HG03442 (cell line): Measurements from ENCODE around the gene MAD1L1.
"Not testable (repeated sequence)": the region's sequence is repeated elsewhere in the genome, so short reads cannot be mapped to it uniquely, and the experiment has no call there.

ENCODE experiments used
- ATAC-seq: cut with Tn5 transposase; IDR thresholded peaks from one replicate; pipeline ENCODE4 v1.9.1; 2021; ENCODE audit warnings: mild to moderate bottlenecking, moderate library complexity; ENCODE audit not compliant: unreplicated experiment

The MAD1L1 gene

DNA sequence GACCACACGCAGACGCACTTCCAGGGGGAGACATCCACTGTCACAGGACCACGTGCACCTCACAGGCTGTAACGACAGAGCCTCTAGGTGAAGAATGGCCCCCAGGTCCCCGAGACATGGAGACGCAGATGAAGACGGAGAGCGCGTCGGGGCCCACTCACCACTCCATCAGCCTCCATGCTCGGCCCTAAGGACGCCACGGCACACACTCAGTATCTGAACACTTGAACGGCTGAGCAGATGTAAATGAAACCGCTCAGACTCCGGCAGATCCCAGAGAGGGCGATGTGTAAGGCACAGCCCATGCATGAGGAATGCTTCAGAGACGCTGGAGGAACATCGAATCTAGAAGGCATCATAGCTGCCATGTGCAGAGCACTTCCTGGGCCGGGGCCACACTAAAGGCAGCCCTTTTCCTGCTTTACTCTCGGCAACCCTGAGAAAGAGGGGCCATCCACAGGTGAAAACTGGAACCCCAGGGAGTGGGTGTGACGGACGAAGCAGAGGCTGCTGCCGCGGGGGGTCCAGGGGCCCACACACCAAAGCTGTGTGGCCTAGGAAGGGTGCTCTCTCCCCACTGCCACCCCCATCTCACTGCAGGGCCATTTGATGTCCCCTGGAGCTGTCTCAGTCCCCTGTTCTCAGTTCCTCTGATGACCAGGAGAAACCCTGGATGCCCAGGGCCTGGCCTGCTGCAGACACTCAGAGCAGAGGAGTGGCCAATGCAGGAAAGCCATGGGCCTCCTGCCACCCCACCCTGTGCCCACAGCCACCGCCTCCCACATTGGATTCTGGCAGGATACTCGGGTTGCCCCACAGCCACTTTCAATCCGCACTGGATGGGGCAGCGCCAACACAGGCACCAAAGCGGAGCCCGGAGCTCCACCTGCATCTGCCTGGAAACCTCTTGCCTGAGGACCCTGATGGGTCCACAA, 253.8 kb downstream of the MAD1L1 start:
- ATAC-seq, result no peak

DNA sequence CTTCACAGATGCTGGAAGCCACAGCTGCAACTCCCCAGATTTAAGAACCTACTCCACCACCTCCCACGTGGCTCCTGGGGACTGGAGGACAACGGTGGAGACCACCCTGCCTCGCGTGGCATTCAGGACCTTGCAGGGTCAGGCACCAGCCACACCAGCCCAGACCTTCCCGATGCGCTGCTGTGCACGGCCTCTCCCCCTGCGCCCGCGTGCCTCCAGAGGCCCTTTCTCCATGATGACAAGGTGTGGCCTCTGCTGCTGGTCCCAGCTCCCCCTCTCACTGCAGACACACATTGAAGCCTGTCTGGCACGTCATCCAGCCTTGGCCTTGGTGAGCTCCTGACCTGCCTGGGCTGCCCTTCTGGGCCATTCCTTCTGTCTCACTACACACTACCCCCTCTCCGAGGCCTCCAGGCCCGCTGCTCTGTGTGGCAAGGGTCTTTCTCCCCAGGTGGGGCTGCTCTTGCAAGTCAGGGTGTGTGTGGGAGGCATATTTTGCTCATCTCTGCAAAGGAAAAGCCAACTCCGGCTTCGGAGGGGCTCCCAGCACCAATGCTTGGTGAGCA, 254.8 kb downstream of the MAD1L1 start:
- ATAC-seq, result no peak

DNA sequence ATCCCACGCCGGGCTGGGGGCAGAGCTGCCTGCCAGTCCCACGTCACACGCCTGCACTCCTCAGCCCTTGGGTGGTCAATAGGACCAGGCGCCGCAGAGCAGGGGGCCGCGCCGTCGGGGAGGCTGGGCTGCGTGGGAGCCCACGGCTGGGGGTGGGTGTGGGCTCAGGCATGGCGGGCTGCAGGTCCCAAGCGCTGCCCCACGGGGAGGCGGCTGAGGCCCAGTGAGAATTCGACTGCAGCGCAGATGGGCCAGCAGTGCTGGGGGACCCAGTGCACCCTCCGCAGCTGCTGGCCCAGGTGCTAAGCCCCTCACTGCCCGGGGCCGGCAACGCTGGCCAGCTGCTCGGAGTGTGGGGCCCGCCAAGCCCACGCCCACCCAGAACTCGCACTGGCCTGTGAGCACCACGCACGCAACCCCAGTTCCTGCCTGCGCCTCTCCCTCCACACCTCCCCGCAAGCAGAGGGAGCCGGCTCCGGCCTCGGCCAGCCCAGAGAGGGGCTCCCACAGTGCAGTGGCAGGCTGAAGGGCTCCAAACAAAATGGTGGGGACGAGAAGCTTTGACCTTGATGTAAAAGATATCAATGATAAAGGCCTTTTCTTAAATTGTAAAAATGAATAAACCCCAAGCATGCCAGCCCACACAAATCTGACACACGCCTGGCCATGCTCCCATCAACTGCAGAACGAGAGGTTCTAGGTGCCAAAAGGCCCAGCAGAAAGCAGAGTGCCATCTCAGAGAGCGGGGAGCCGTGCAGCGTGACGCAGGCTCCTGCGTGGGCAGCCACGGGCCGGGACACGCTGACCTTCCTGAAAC, 255.5 kb downstream of the MAD1L1 start:
- ATAC-seq, result no peak

DNA sequence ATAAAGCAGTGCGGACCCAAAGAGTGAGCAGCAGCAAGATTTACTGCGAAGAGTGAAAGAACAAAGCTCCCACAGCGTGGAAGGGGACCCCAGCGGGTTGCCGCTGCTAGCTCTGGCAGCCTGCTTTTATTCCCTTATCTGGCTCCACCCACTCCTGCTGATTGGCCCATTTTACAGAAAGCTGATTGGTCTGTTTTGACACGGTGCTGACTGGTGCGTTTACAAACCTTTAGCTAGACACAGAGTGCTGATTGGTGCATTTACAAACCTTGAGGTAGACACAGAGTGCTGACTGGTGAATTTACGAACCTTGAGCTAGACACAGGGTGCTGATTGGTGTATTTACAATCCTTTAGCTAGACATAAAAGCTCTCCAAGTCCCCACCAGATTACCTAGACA, 256.2 kb downstream of the MAD1L1 start:
- ATAC-seq, result not testable (repeated sequence)

DNA sequence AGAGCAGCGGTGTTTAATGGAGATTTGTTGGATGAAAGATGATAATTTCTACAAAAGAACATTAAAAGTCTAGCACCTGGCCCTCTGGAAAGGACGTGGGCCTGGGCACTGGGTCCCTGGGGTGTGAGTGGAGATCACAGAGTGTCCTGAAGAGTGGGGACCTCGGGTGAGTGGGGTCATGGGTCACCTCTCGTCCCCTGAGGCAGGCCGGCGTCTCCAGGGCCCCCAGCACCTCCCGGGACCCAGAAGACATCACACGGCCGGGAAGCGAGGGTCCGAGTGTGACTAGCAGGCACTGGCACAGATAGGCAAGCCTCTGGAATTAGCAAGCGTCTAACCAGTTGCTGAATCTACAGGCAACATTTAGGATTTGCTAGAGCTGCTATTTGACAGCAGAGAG, 257.2 kb downstream of the MAD1L1 start:
- ATAC-seq, result no peak

DNA sequence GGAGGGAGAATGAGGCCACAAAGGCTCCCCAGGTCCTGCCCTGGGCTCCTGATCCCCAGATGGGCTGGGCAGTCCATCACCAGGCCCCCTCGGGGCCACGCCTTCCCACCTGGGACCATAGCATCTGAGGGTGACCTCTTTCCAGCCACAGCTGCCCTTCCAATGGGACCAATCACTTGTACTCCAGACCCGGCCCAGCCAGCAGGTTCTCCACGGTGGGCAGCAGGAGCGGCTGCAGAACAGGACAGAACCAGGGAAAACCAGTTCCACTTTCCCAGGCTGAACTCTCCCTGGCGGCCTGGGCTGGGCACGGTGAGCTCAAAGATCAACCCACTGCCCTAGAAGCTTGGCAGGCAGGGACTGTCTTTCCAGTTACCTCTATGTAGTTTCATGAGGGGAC, 257.6 kb downstream of the MAD1L1 start:
- ATAC-seq, result no peak

DNA sequence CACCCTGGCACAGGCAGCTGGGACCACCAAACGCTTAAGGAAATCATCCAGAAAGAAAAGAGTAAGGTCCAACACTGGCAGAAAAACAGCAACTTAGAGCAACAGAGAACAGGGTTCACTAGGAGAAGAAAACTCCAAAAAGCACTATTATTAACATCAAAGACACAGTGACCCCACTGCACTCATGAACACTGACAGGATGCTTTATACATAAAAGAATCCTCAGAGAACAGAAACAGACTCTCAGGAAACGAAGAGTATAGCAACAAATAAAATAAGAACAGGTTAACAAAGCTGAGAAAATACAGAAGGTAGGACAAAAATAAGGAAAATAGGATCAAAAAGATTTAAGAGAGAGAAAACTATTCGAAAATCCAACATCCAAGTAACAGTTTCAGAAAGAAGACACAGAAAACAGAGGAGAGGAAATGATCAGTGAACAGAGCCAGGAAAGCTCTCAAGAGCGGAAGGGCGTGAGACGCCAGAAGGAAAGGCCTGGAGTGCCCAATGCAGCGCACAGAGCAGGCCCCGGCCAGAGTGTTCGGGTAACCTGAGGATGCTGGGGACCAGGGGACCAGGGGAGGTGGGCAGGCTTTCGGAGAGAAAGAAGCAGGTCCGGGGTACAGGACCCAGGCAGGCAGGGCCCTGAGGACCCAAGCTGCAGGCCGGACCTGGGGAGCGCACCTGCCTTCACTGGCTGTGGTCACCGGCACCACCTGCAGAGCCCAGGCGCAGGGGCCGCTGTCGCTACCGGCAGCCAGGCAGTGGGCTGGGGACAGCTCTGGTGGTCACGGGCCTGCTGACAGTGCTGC, 258.2 kb downstream of the MAD1L1 start:
- ATAC-seq, result no peak

DNA sequence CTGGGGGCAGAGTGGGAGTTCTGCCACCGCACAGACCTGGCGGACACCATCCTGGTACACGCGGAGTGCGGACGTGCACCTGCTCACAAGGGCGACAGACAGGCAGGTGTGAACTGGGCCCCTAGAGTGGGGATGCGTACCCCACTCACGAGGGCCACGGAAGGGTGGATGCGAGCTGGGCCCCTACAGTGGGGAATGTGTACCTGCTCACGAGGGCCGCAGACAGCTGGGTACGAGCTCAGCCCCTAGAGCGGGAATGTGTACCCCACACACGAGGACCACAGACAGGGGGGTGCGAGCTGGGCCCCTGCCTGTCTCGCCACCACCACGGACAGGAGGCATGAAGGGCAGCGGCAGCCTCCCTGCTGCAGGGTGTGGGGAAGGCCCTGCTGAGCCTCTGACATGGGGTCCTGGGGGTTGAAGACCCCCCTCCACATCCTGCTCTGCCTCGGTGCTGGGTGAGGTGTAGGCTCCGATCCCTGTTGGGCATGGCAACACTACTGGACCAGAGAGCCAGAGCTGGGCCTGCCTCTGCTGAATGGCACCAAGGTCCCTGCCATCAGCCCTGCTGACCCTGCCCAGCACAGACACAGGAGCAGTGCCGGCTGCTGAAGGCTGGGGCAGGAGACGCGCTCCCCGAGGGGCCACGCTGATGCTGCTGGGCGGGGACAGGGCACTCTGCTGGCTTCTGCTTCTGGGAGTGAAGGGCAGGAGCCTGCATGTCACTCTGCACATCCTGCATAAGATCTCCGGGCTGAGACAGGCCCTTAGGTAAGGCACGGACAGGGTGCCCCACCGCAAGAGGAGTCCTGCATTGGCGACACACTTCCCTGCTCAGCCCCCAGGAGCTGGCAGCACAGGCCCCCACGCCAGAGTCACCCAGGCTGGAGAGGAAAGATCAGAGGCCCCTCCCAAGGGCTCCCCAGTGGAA, 259.2 kb downstream of the MAD1L1 start:
- no peak for ATAC-seq

DNA sequence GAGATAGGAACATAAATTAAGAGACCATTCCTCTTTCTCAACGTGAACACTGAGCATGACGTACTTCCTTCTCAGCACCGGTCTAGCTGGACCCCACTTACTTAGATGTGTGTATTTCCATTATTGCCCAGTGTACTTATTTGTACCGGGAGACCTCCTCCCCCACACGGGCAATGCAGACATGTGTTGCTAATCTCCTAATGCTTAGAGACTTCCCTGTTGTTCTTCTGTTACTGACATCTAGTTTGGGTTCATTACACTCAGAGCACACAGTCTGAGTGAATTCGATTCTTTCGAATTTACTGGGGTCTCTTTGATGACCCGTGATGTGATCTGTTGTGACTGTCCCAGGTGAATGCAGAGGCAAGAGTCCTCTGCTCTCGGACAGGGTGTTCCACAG, 260.0 kb downstream of the MAD1L1 start:
- ATAC-seq, result no peak

DNA sequence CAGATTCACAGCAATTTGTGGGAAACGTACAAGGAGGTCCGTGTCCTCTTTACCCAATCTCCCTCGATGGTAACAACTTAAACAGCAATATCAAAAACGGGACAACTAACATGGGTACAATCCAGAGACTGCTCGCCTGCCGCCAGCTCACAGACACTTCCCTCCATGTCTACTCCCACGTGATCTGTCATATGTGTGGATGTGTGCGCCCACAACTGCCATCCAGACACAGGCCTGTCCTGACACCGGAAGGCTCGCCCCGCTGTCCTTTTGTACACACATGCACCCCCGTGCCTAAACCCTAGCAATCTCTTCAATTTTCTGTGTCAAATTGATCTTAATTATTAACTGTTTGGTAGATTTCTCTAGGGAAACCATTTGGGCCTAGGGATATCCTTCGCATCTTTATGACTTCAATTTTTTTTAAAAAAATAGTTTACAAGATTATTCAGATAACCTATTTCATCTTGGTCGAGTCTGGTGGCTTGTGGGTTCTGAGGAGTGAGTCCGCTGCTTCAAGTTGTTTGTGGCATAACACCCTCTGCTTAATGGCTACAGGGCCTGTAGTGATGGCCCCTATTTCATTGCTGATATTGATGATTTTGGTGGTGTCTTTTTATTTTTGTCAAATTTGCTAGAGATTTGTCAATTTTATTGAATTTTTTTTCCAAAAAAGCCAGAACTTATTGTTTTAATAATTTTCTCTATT, 260.6 kb downstream of the MAD1L1 start:
- ATAC-seq, result no peak

DNA sequence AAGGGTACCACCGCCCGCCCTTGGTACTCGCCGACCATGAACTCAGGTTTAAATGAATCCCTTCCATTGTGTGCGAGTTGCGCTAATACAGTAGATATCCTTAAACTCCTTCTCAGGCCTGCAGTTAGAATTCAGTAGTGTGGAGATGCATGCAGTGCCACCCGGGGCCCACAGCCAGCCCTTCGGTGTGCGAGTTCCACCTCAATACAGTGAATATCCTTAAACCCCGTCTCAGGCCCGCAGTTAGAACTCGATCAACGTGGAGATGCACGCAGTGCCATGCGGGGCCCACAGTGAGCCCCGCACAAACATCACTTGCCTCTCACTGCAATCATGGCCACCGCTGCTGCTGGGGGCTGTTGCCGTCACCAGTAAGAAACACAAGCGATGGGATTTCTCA, 261.9 kb downstream of the MAD1L1 start:
- ATAC-seq, result no peak

DNA sequence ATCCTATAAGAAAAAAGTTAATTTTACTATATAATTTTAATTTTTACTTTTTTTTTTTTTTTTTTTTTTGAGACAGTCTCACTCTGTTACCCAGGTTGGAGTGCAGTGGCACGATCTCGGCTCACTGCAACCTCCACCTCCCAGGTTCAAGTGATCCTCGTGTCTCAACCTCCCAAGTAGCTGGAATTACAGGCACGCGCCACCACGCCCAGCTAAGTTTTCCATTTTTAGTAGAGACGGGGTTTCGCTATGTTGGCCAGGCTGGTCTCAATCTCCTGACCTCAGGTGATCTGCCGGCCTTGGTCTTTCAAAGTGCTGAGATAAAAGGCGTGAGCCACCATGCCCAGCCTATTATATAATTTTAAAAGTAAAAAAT, 262.5 kb downstream of the MAD1L1 start:
- ATAC-seq, result not testable (repeated sequence)

DNA sequence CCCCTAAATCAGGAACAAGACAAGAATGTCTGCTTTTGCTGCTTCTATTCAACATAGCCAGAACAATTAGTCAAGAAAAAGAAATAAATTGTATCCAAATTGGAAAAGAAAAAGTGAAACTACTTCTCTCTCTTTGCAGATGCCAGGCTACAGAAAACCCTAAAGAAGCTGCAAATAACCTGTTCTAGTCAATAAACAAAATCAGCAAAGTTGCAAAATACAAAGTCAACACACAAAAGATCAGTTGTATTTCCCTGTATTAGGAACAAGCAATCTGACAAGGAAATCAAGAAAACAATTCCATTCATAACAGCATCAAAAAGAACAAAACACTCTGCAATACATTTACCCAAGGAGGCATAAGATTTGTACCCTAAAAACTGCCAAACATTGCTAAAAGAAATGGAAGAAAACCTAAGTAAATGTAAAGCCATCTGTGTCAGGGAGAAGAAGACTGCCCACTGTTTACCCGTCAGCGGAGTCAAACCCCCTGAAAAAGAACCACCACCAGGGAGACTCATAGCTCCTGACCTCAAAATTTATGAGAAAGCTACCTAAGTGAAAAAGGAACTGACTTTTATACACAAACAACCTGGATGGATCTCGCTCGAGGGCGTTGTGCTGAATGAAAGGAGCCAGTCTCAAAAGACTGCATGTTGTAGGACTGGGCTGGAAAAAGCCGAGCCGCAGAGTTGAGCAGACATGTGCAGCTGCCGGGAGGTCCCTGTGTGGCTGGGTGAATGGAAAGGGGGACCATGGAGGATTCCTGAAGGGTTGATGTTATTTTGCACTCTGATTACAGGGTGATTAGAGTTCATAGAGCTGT, 263.1 kb downstream of the MAD1L1 start:
- ATAC-seq, result no peak

DNA sequence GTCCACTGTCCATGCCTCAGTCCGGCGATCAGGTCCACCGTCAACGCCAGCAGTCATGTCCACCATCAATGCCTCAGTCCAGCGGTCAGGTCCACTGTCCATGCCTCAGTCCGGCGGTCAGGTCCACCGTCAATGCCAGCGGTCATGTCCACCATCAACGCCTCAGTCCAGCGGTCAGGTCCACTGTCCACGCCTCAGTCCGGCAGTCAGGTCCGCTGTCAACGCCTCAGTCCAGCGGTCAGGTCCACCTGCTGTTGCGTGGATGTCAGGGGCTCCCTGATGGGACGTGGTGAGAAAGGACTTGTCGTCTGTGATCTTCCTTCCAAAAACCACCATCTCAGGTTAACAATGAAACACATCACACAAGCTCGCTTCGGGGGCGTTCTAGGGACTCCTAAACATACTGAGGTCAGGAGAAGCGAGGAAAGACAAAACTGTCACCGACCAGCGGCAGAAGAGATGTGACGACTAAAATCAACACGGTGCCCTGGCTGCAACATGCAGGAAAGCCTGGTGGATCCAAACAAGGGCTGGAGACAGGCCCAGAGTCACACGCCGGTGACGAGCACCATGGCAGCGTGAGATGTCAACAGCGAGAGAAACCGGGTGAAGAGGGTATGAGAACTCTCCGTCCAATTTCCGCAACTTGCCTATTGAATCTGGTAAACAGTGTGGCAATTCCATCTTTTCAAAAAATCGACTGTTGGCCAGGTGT, 264.2 kb downstream of the MAD1L1 start:
- ATAC-seq, result no peak

DNA sequence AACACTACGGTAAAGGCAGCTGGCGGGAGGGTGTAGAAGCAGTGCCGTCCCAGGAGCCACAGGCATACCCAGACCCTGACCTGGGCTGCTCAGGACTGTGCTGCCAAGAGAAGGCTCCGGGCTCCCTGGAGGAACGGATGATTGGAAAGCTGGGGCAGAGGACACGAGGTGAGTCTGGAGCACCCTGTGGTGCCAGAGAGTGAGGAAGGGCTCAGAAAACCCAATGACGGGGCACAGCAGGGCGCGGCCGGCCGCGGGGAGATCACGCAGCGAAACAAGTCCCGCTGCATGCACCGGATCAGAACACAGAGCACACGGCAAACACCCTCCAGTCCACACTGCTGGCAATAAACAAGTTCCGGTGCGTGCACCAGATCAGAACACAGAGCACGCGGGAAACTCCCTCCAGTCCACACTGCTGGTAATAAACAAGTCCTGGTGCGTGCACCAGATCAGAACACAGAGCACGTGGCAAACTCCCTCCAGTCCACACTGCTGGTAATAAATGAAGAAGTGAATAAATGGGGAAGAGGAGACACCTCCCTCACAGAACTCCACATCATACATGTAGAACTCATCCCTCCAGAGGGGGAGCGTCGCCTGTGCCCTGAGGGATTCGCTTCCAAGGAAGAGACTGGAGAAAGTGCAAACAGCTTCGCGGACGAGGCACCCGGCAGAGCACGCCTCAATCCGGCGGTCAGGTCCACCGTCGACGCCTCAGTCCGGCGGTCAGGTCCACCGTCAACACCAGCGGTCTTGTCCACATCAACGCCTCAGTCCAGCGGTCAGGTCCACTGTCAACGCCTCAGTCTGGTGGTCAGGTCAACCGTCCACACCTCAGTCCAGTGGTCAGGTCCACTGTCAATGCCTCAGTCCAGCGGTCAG, 265.0 kb downstream of the MAD1L1 start:
- ATAC-seq, result no peak

DNA sequence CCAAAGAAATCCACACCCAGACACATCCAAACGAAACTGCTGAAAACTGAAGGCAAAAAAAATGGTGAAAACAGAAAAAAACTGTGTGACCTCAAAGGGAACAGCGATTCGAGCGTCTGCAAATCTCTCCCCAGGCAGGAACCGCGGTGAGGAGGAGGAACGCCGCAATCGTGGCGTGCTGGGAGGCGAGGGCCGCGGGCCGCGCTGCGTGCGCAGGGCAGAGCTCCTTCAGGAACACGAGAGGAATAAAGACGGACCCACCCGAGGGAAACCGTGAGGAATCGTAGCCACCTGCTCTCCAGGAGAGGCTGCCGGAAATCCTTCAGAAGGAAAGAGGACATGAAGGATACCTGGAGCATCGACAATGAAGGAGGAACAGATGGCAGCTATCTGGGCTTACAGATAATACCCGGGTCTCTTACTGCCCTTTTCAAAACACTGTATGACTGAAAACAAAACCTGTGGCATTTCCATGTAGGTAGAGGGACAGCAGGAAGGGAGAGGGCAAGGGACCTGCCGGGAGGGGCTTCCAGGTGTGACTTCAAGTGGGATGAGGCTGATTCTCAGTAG, 266.0 kb downstream of the MAD1L1 start:
- no peak for ATAC-seq
